Activated CD4-positive, alpha-beta memory T cell treated with anti-CD3 and anti-CD28 coated beads for 36 hours (primary cell): ENCODE data around the gene PLXDC2. TPM values are rescaled to one million over a fixed set of nuclear protein-coding genes. Genes with fewer than 3 reads are reported as not detected.

Experiments used
- CTCF ChIA-PET: fragments of 350-600 bp; sonication (Branson Sonifier 250); formaldehyde crosslinking; loops from one replicate; lab custom pipeline; 2021; ENCODE audit warnings: antibody characterized with exemption, inconsistent platforms; lab: Charles Lee
- POLR2A ChIA-PET: fragments of 350-600 bp; sonication (Branson Sonifier 250); formaldehyde crosslinking; loops from one replicate; lab custom pipeline; 2021; ENCODE audit warnings: antibody characterized with exemption; lab: Charles Lee
- DNase-seq: peaks from one replicate; pipeline ENCODE4 v3.0.0-alpha.2; 2020
- H3K27ac Mint-ChIP-seq: one replicate; pipeline ENCODE4 v1.8.0; 2021; ENCODE audit warnings: mixed read lengths
- H3K27me3 Mint-ChIP-seq: one replicate; pipeline ENCODE4 v1.8.0; 2021; ENCODE audit warnings: mixed read lengths
- H3K36me3 Mint-ChIP-seq: one replicate; pipeline ENCODE4 v1.8.0; 2021; ENCODE audit warnings: mixed read lengths
- H3K4me1 Mint-ChIP-seq: one replicate; pipeline ENCODE4 v1.8.0; 2021; ENCODE audit warnings: low read depth, mixed read lengths
- H3K4me3 Mint-ChIP-seq: one replicate; pipeline ENCODE4 v1.8.0; 2021; ENCODE audit warnings: mild to moderate bottlenecking, mixed read lengths
- H3K9me3 Mint-ChIP-seq: one replicate; pipeline ENCODE4 v1.8.0; 2021; ENCODE audit warnings: mixed read lengths
- intact Hi-C: fragments of 100-400 bp; cut with micrococcal nuclease; formaldehyde crosslinking; loops from one replicate; pipeline ENCODE4 v1.15.1; 2023
- total RNA-seq, 2 experiments: library from RNA; stranded (reverse); gene quantifications; one replicate each; pipeline ENCODE4 v1.2.3, GENCODE V29; 2021

PLXDC2 gene
- total RNA-seq, 2 experiments from 2014 or later, result not detected

DNA sequence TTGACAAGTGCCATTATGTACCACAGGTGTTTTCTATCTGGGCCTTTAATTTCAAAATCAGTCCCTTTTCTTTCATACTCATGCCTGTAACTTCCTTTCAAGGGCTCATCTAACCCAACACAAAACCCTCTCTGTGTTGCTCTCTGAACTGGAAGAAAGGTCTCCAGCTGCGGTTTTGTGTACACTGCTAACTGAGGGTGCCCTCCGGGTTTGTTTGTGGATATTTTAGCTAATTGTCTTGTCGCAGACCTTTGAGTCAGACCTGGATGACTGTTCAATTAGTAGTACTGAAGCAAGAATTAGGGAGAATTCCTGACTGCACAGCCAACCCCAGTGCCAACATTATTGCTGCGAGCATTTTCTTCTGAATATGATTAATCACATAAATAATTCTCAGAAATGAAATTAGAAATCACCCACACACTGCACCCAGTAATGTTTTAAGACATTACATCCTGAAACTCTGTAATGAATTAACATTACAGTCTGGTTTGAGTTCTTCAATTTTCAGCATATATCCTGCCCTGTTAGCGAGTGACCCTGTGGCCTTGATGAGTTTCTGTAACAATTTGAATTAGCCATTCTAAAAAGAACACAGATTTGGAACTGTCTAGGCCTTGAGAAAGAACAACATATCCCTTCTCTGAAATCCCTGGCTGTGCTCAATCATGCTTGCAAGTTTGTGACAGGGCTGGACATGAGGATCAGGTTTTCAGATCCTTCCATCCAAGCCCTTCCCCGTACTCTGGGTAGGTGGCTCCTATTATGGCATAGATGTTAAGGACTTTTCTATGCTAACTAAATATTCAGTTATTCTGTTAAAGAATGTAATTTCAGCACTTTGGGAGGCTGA, 460.1 kb downstream of the PLXDC2 start:
- intact Hi-C loops, result no loop called here

GRCh38 chr10:20277820-20278219, 461.6 kb downstream of the PLXDC2 start:
- Mint-ChIP-seq H3K27me3 (no peaks in the 10 kb centered on the region), H3K36me3 (no peaks in the 10 kb centered on the region), H3K9me3 (peaks cover 12% of the 10 kb centered on the region), H3K27ac (no peak overlapping the region), H3K4me1 (no peaks in the 10 kb centered on the region), H3K4me3 (no peak overlapping the region)
- intact Hi-C loops, result no loop called here
- ChIA-PET CTCF (no interaction called here), POLR2A (no interaction called here)
- no peak for DNase-seq

More for the DNA sequence above, 460.1 kb downstream of the PLXDC2 start:
- DNase-seq, result no peak
- Mint-ChIP-seq H3K36me3 (no peaks in the 10 kb centered on the region), H3K9me3 (peaks cover 10% of the 10 kb centered on the region), H3K4me3 (no peak overlapping the region), H3K27ac (no peak overlapping the region), H3K27me3 (no peaks in the 10 kb centered on the region), H3K4me1 (no peaks in the 10 kb centered on the region)
- POLR2A ChIA-PET, result no interaction called here
- CTCF ChIA-PET, result no interaction called here

GRCh38 chr10:20281579-20281978, 465.3 kb downstream of the PLXDC2 start:
- Mint-ChIP-seq H3K4me3 (no peak overlapping the region), H3K36me3 (no peaks in the 10 kb centered on the region), H3K4me1 (no peaks in the 10 kb centered on the region), H3K9me3 (peaks cover 14% of the 10 kb centered on the region), H3K27me3 (no peaks in the 10 kb centered on the region), H3K27ac (no peak overlapping the region)
- DNase-seq, result no peak
- intact Hi-C loops, result no loop called here
- ChIA-PET CTCF (no interaction called here), POLR2A (no interaction called here)

DNA sequence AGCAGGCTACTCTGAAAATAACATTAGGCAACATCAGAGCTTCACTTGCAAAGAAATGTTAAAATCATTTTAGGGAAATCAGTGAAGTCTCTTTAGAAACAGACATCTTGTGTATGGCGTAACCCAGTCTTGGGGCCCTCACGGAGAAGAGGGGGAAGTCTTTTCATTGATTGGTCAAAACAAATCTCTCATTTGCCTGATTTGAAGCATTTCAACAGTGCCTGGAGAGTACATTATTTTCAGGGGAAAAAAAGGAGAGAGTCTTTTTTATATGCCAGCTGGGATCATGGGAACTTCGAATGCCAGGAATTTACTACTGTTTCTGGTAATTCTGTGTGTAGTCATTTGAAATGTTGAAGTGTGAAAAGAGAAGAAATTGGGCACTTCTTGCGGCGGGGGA, 471.4 kb downstream of the PLXDC2 start:
- intact Hi-C loops, result no loop called here
- CTCF ChIA-PET, result no interaction called here
- Mint-ChIP-seq H3K9me3 (peaks cover 13% of the 10 kb centered on the region), H3K27ac (no peak overlapping the region), H3K4me1 (no peaks in the 10 kb centered on the region), H3K36me3 (no peaks in the 10 kb centered on the region), H3K4me3 (no peak overlapping the region), H3K27me3 (no peaks in the 10 kb centered on the region)
- DNase-seq, result no peak
- POLR2A ChIA-PET, result no interaction called here

DNA sequence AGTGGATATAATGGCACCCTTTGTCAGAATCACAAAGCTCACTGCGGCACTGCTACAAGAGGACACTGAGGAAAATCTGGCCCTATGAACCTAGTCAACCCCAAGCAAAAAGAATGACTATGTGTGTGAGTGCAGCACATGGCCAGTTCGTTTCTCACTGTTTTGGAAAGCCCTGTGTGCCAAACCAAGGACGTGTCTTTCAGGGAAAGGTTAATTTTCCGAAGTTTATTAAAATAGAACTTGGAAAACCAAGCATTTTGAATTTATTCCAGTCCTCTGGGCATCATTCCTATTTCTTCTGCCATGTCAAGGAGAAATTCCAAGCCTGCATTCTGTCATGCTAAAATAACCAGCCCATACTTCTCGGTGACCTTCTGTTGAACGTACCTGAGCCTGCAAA, 471.8 kb downstream of the PLXDC2 start:
- Mint-ChIP-seq H3K4me3 (no peak overlapping the region), H3K27me3 (no peaks in the 10 kb centered on the region), H3K36me3 (no peaks in the 10 kb centered on the region), H3K27ac (no peak overlapping the region), H3K4me1 (no peaks in the 10 kb centered on the region), H3K9me3 (peaks cover 11% of the 10 kb centered on the region)
- POLR2A ChIA-PET, result no interaction called here
- no peak for DNase-seq
- CTCF ChIA-PET, result no interaction called here
- intact Hi-C loops, result no loop called here

- DNase-seq, result no peak
- intact Hi-C loops, result no loop called here
- Mint-ChIP-seq H3K9me3 (peaks cover 9% of the 10 kb centered on the region), H3K27ac (no peak overlapping the region), H3K36me3 (no peaks in the 10 kb centered on the region), H3K4me3 (no peak overlapping the region), H3K27me3 (no peaks in the 10 kb centered on the region), H3K4me1 (no peaks in the 10 kb centered on the region)
- ChIA-PET CTCF (no interaction called here), POLR2A (no interaction called here)
Observed at GRCh38 chr10:20289070-20289828, 473.0 kb downstream of the PLXDC2 start.

DNA sequence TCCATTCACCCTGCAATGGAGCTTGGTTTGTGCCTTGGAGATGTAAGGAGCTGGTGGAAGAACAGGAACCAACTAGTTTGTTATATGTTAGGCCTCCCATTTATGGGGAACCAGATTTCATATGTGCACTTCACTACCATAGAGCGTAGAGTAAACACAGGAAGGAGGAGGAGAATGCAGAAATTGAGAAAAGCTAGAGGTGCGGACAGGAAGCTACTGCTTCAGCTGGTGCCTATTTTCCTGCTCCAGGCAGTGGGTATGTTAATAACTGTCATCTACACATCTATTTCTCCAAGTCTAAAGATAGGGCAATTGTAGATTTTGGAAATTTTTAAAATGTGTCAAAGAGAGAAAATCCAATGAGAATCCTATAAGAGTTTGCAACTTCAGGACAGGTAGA, 482.2 kb downstream of the PLXDC2 start:
- no peak for DNase-seq
- Mint-ChIP-seq H3K4me1 (no peaks in the 10 kb centered on the region), H3K36me3 (no peaks in the 10 kb centered on the region), H3K27ac (no peak overlapping the region), H3K27me3 (no peaks in the 10 kb centered on the region), H3K4me3 (no peak overlapping the region), H3K9me3 (peaks cover 13% of the 10 kb centered on the region)
- intact Hi-C loops, result no loop called here
- POLR2A ChIA-PET, result no interaction called here
- CTCF ChIA-PET, result no interaction called here

- intact Hi-C loops, result no loop called here
- ChIA-PET CTCF (no interaction called here), POLR2A (no interaction called here)
- no peaks in the 10 kb centered on the region for H3K36me3 Mint-ChIP-seq
- H3K27ac Mint-ChIP-seq, result no peak overlapping the region
- no peak for DNase-seq
- H3K27me3 Mint-ChIP-seq, result no peaks in the 10 kb centered on the region
- H3K4me3 Mint-ChIP-seq, result no peak overlapping the region
- H3K9me3 Mint-ChIP-seq, result peaks cover 13% of the 10 kb centered on the region
- no peaks in the 10 kb centered on the region for H3K4me1 Mint-ChIP-seq
Observed at GRCh38 chr10:20299034-20299736, 483.0 kb downstream of the PLXDC2 start.

GRCh38 chr10:20300735-20301134, 484.5 kb downstream of the PLXDC2 start:
- POLR2A ChIA-PET, result no interaction called here
- DNase-seq, result no peak
- Mint-ChIP-seq H3K36me3 (no peaks in the 10 kb centered on the region), H3K27ac (no peak overlapping the region), H3K27me3 (no peaks in the 10 kb centered on the region), H3K9me3 (peaks cover 16% of the 10 kb centered on the region), H3K4me1 (no peaks in the 10 kb centered on the region), H3K4me3 (no peak overlapping the region)
- CTCF ChIA-PET, result no interaction called here
- intact Hi-C loops, result no loop called here

GRCh38 chr10:20302033-20302432, 485.8 kb downstream of the PLXDC2 start:
- Mint-ChIP-seq H3K27ac (no peak overlapping the region), H3K4me3 (no peak overlapping the region), H3K9me3 (peaks cover 18% of the 10 kb centered on the region), H3K27me3 (no peaks in the 10 kb centered on the region), H3K4me1 (no peaks in the 10 kb centered on the region), H3K36me3 (no peaks in the 10 kb centered on the region)
- ChIA-PET POLR2A (no interaction called here), CTCF (no interaction called here)
- DNase-seq, result no peak
- intact Hi-C loops, result no loop called here

DNA sequence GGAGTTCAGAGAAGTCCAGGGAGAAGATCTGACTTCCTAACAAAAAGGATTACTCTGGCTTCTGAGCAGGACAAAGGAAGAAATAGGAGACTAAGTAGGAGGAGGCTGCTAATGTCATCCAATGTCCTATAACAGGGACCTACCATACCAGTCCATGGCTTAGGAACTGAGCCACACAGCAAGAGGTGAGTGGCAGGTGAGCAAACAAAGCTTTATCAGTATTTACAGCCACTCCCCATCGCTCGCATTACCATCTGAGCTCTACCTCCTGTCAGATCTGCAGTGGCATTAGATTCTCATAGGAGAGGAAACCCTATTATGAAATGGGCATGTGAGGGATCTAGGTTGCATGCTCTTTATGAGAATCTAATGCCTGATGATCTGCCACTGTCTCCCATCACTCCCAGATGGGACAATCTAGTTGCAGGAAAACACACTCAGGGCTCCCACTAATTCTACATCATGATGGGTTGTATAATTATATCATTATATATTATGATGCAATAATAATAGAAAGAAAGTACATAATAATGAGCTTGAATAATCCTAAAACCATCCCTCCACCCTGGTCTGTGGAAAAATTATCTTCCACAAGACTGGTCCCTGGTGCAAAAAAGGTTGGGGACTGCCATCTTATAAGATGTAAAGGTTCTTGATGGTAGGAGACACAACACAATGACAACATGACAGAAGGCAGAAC, 487.4 kb downstream of the PLXDC2 start:
- Mint-ChIP-seq H3K27ac (no peak overlapping the region), H3K4me3 (no peak overlapping the region), H3K4me1 (no peaks in the 10 kb centered on the region), H3K9me3 (peaks cover 20% of the 10 kb centered on the region), H3K36me3 (no peaks in the 10 kb centered on the region), H3K27me3 (no peaks in the 10 kb centered on the region)
- intact Hi-C loops, result no loop called here
- ChIA-PET CTCF (no interaction called here), POLR2A (no interaction called here)
- no peak for DNase-seq

DNA sequence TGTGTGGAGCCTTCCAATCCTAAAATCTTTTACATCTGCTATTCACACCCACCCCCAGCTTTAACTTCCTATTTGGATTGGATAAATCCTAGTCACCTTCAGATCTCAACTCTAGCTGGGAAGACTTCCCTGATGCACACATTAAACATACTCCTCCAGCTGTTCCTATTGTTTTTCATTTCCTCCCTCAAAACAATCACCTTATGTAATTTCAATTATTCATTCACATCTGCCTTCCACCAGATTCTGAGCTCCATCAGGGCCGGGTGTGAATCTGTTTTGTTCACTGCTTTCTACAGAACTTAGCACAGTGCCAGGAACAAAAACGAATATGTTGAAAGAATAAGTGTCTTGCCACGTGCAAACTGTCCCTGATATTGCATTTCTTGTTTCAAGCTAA, 497.4 kb downstream of the PLXDC2 start:
- POLR2A ChIA-PET, result no interaction called here
- H3K27ac Mint-ChIP-seq, result no peak overlapping the region
- intact Hi-C loops, result no loop called here
- no peaks in the 10 kb centered on the region for H3K36me3 Mint-ChIP-seq
- CTCF ChIA-PET, result no interaction called here
- no peak for DNase-seq
- no peaks in the 10 kb centered on the region for H3K4me1 Mint-ChIP-seq
- H3K9me3 Mint-ChIP-seq, result peaks cover 36% of the 10 kb centered on the region
- no peaks in the 10 kb centered on the region for H3K27me3 Mint-ChIP-seq
- no peak overlapping the region for H3K4me3 Mint-ChIP-seq
